ENCODE results near the gene MCC.

MCC gene

GRCh38 chr5:113142186-113142585 is 346.1 kb downstream of the MCC start (continued):
- no peak for TF ChIP-seq ZNF398 (tag by site-specific recombination; IDR thresholded peaks at IDR 0.05)
- no peak for TF ChIP-seq ZBTB7A (tag by site-specific recombination; IDR thresholded peaks at IDR 0.05; ENCODE audit: low read depth)

- H3K27ac ChIP-seq (ENCODE audit: extremely low read depth, low read depth, low read length): no peak overlapping the region
- H3K4me1 ChIP-seq (ENCODE audit: control insufficient read depth, insufficient read depth, low read length): no peaks in the 10 kb centered on the region
- peak; percentile 55 for TF ChIP-seq PRDM10 (tag by site-specific recombination; IDR thresholded peaks at IDR 0.05)
- TF ChIP-seq ZNF610 (tag by site-specific recombination; IDR thresholded peaks at IDR 0.05; ENCODE audit: borderline replicate concordance): no peak
- no peak for TF ChIP-seq KLF17 (tag by site-specific recombination; IDR thresholded peaks at IDR 0.05)
- no peak for TF ChIP-seq ZNF280C (tag by site-specific recombination; IDR thresholded peaks at IDR 0.05)
- TF ChIP-seq ZNF221 (tag by site-specific recombination; IDR thresholded peaks at IDR 0.05; ENCODE audit: borderline replicate concordance): no peak
- POLR2A ChIA-PET: no interaction called here
- no peaks in the 10 kb centered on the region for H3K9me3 ChIP-seq (ENCODE audit: control insufficient read depth, insufficient read depth, low read depth, low read length)
- CTCF ChIA-PET: interaction anchor here (0.6 to 1.1 kb wide), 3 partner anchors 8 to 190 kb away, joined by 3 to 4 read pairs (median 3); no protein-coding TSS in a partner anchor
- H3K36me3 ChIP-seq (ENCODE audit: control insufficient read depth in 2 of 2, insufficient read depth in 1 of 2, low read length in 2 of 2): peaks cover 0 to 7% of the 10 kb centered on the region in 2 experiments; a peak in 1 of 3 replicates
- H3K4me3 ChIP-seq (ENCODE audit: low read depth, low read length): no peak overlapping the region
These were observed 347.2 kb downstream of the MCC start for GRCh38 chr5:113140837-113141671.

- CTCF ChIA-PET: interaction anchor here (0.6 to 1.1 kb wide), 3 partner anchors 10 to 142 kb away, joined by 3 read pairs; no protein-coding TSS in a partner anchor
- no peak overlapping the region for H3K27ac ChIP-seq (ENCODE audit: extremely low read depth, low read depth, low read length)
- POLR2A ChIA-PET: no interaction called here
- no peaks in the 10 kb centered on the region for H3K9me3 ChIP-seq (ENCODE audit: control insufficient read depth, insufficient read depth, low read depth, low read length)
- no peaks in the 10 kb centered on the region for H3K4me1 ChIP-seq (ENCODE audit: control insufficient read depth, insufficient read depth, low read length)
- no peak overlapping the region for H3K4me3 ChIP-seq (ENCODE audit: low read depth, low read length)
- no peaks in the 10 kb centered on the region for H3K36me3 ChIP-seq (ENCODE audit: control insufficient read depth in 2 of 2, insufficient read depth in 1 of 2, low read length in 2 of 2)
- TF ChIP-seq FEZF1 (tag by site-specific recombination; IDR thresholded peaks at IDR 0.05) (no peak), ZNF555 (tag by site-specific recombination; conservative IDR thresholded peaks at IDR 0.05) (no peak), KLF9 (tag by site-specific recombination; IDR thresholded peaks at IDR 0.05; ENCODE audit: low read depth) (no peak), GFI1B (tag by site-specific recombination; IDR thresholded peaks at IDR 0.05) (no peak), YY2 (tag by site-specific recombination; IDR thresholded peaks at IDR 0.05) (no peak), ZNF518A (tag by site-specific recombination; conservative IDR thresholded peaks at IDR 0.05; ENCODE audit: low read depth) (no peak)
These were observed 354.9 kb downstream of the MCC start for GRCh38 chr5:113133211-113133975.
